Stomach (tissue), 9 donors: ENCODE results near the gene ALDH1A2. TPM values are rescaled to one million over a fixed set of nuclear protein-coding genes. Genes with fewer than 3 reads are reported as not detected.

Source experiments
- DNase-seq, 2 donors: peaks; one replicate each; pipeline versions ENCODE4 v3.0.0 to v3.0.0-alpha.2; 2013 to 2019
- H3K27ac ChIP-seq, 5 donors: fragments of 200-600 bp in 4 of 5; sonication (generic) in 4 of 5; one replicate each; pipeline ENCODE4 v1.5.1; 2013 to 2019; ENCODE audit warnings: mild to moderate bottlenecking in 1 of 5, moderate library complexity in 1 of 5
- H3K27me3 ChIP-seq, 3 donors: fragments of 200-600 bp; sonication (generic); one replicate each; pipeline ENCODE4 v1.5.1; 2017 to 2019; ENCODE audit warnings: mixed run types in 1 of 3
- H3K36me3 ChIP-seq, 4 donors: fragments of 200-600 bp; sonication (generic); 1 replicate in 3 of 4; 2 replicates in 1 of 4; pipeline ENCODE4 v1.5.1; 2016 to 2019
- H3K4me1 ChIP-seq, 4 donors: fragments of 200-600 bp; sonication (generic); one replicate each; pipeline ENCODE4 v1.5.1; 2016 to 2019
- H3K4me3 ChIP-seq, 4 donors: fragments of 200-600 bp; sonication (generic) in 3 of 4; one replicate each; pipeline ENCODE4 v1.5.1; 2016 to 2019; ENCODE audit warnings: mild to moderate bottlenecking in 1 of 4
- H3K9me3 ChIP-seq, 4 donors: fragments of 200-600 bp; sonication (generic); one replicate each; pipeline ENCODE4 v1.5.1; 2016 to 2019
- EP300 ChIP-seq: sonication (generic); formaldehyde crosslinking; IDR thresholded peaks from one replicate; pipeline ENCODE4 v1.6.1; 2017; ENCODE audit warnings: antibody characterized with exemption
- POLR2A ChIP-seq, 4 donors: fragments of 450-650 bp; IDR thresholded peaks; one replicate each; pipeline ENCODE4 v1.6.1; 2016; ENCODE audit warnings: antibody characterized with exemption in 4 of 4, control low read depth in 2 of 4, mild to moderate bottlenecking in 1 of 4, moderate library complexity in 1 of 4
- POLR2AphosphoS5 ChIP-seq, 3 donors: sonication (generic); formaldehyde crosslinking; IDR thresholded peaks; one replicate each; pipeline ENCODE4 v1.6.1; 2016; ENCODE audit warnings: antibody characterized with exemption in 3 of 3
- WGBS, 5 donors: extraction: QIAGEN DNeasy Blood & Tissue Kit in 3 of 5; methylation state at CpG; one replicate each; pipeline versions ENCODE4 v1.1.5 to v1.1.7; 2013 to 2018; 5-methylcytosine and 5-hydroxymethylcytosine counted together
- intact Hi-C: fragments of 100-400 bp; cut with DNase I; formaldehyde crosslinking; loops from one replicate; pipeline ENCODE4 v1.15.1; 2023; ENCODE audit warnings: low total_unique reads
- polyA plus RNA-seq, 3 donors: library from polyadenylated mRNA; stranded (reverse); fragments of 200-250 nt; gene quantifications; one replicate each; pipeline ENCODE4 v1.2.3, GENCODE V29; 2013
- total RNA-seq, 5 donors: library from RNA; depleted of rRNA; stranded (reverse); fragments of >200 nt; gene quantifications; one replicate each; pipeline versions ENCODE4 v1.1.0 to v1.2.3, GENCODE V29; 2014 to 2016
- TF ChIP-seq, protein P1 (sequence below), 7 experiments: fragments of 450-650 bp in 4 of 7; fragments of 200-600 bp in 3 of 7; sonication (generic) in 3 of 7; IDR thresholded peaks; one replicate each; pipeline ENCODE4 v1.5.1; 2016 to 2019; ENCODE audit warnings: antibody characterized with exemption in 7 of 7, control low read depth in 2 of 7, mild to moderate bottlenecking in 1 of 7
- donor health status: healthy with polysubstance abuse.
- donor health status: Bipolar disorder and iron deficiency.
- donor health status: healthy.

ALDH1A2 gene
- total and polyA plus RNA-seq, 8 donors = 0.15 to 4.4 (median 1.1) TPM; not detected in 2

DNA sequence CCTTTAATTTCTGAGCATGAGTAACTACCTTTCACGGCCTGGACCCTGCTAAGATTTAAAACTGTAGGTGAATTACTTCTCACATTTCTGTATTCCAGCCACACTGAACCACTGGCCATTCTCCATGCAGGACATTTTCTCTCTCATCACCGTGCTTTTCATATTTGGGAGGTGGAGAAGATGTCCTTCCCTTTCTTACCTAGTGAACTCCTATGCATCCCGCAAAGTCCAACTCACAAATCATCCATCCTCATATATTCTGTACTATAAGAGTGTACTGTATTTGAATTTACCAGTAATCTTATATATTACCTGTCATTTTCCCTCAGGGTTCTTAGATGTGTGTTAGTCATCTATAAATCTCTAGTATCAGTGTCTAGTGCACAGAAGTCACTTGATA lies 139.9 kb downstream of the ALDH1A2 start:
- no peak overlapping the region for H3K27ac ChIP-seq
- H3K27me3 ChIP-seq = no peaks in the 10 kb centered on the region
- H3K4me1 ChIP-seq = peaks cover 20 to 37% (median 29%) of the 10 kb centered on the region in 4 donors
- intact Hi-C loops = no loop called here
- TF ChIP-seq POLR2A (IDR thresholded peaks at IDR 0.05) (no peak), EP300 (no peak), POLR2AphosphoS5 (IDR thresholded peaks at IDR 0.05) (no peak)
- TF ChIP-seq, protein P1, sequence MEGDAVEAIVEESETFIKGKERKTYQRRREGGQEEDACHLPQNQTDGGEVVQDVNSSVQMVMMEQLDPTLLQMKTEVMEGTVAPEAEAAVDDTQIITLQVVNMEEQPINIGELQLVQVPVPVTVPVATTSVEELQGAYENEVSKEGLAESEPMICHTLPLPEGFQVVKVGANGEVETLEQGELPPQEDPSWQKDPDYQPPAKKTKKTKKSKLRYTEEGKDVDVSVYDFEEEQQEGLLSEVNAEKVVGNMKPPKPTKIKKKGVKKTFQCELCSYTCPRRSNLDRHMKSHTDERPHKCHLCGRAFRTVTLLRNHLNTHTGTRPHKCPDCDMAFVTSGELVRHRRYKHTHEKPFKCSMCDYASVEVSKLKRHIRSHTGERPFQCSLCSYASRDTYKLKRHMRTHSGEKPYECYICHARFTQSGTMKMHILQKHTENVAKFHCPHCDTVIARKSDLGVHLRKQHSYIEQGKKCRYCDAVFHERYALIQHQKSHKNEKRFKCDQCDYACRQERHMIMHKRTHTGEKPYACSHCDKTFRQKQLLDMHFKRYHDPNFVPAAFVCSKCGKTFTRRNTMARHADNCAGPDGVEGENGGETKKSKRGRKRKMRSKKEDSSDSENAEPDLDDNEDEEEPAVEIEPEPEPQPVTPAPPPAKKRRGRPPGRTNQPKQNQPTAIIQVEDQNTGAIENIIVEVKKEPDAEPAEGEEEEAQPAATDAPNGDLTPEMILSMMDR (IDR thresholded peaks at IDR 0.05) = no peak
- 90 to 95% (median 93%) methylated on average over 3 of the region's 3 CpGs for WGBS, 5 donors
- DNase-seq = no peak
- no peak overlapping the region for H3K4me3 ChIP-seq
- H3K36me3 ChIP-seq = no peaks in the 10 kb centered on the region
- H3K9me3 ChIP-seq = no peaks in the 10 kb centered on the region

DNA sequence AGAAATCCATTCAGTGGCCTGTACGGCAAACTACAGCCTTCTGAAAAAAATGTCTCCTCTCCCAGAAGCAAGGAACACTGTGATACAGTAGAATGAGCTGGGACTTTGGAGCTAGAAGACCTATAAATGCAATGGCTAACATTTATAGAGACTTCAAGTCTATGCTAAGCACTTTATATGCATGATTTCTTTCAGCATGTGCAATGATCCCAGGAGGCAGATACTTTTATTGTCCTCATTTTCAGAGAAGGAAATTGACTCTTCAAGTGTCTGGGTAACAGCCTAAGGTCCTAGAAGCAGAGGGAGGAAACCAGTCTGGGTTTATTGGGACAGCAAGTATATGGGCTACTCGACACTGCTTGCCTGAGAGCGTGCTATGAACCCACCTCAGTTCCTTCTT lies 140.9 kb downstream of the ALDH1A2 start:
- intact Hi-C loops = no loop called here
- WGBS, 5 donors = 75 to 91% (median 84%) methylated on average over 3 of the region's 3 CpGs
- no peaks in the 10 kb centered on the region for H3K36me3 ChIP-seq
- no peaks in the 10 kb centered on the region for H3K27me3 ChIP-seq
- TF ChIP-seq POLR2AphosphoS5 (IDR thresholded peaks at IDR 0.05) (no peak), EP300 (no peak)
- TF ChIP-seq, protein P1 (IDR thresholded peaks at IDR 0.05) = no peak
- H3K4me1 ChIP-seq = peaks cover 22 to 40% (median 29%) of the 10 kb centered on the region in 4 donors
- H3K9me3 ChIP-seq = no peaks in the 10 kb centered on the region
- no peak overlapping the region for H3K4me3 ChIP-seq
- H3K27ac ChIP-seq = peak overlapping the region in 3 of 5 donors; percentile 72 to 84 (median 76)
- DNase-seq = no peak

DNA sequence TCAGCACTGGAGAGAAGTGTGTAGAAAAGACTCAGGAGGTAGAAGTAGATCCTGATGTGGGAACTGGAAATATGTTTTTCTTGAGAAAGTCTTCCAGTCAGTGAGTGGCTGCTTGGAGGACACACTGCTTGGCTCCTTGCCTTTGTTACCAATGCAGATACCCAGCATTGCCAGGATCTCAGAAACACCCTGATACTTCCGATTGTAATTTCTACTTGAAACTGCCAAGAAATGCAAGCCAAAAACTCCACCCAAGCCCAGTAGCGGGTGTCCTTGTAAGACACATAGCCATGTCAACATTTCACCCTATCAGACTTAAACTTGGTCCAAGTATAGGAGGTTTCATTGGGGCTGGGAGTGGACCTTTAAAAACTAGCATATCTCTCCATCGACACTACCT lies 141.8 kb downstream of the ALDH1A2 start:
- no peak overlapping the region for H3K4me3 ChIP-seq
- H3K4me1 ChIP-seq = peaks cover 22 to 40% (median 29%) of the 10 kb centered on the region in 4 donors
- DNase-seq = peak; percentile 13 to 31
- WGBS, 5 donors = 10 to 42% (median 30%) methylated on average over 3 of the region's 3 CpGs
- intact Hi-C loops = no loop called here
- TF ChIP-seq POLR2AphosphoS5 (IDR thresholded peaks at IDR 0.05) (no peak), POLR2A (IDR thresholded peaks at IDR 0.05) (no peak), EP300 (no peak)
- TF ChIP-seq, protein P1 (IDR thresholded peaks at IDR 0.05) = no peak
- peak overlapping the region; percentile 20 to 84 (median 72) for H3K27ac ChIP-seq
- no peaks in the 10 kb centered on the region for H3K9me3 ChIP-seq
- no peaks in the 10 kb centered on the region for H3K27me3 ChIP-seq
- no peaks in the 10 kb centered on the region for H3K36me3 ChIP-seq

DNA sequence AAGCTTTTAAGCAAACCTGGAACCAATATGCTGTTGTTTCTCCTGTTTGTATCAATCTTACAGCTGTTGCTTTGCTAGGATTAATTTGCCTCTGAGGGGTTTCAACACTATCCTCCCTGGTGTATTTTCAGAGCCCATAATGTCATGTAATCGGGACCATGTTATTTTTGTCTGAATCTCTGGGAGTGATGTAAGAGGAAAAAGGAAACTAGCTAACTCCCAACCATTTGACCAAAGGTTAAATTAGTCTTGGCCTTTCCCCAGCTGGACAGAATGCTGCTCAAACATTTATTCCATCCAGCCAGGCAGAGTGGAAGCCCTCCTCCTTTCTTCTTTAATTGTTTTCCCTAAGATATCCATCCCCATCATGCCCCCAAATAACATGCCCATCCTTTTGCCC lies 142.2 kb downstream of the ALDH1A2 start:
- TF ChIP-seq POLR2A (IDR thresholded peaks at IDR 0.05) (no peak), EP300 (no peak), POLR2AphosphoS5 (IDR thresholded peaks at IDR 0.05) (peak in 1 of 3 donors; percentile 7)
- TF ChIP-seq, protein P1 (IDR thresholded peaks at IDR 0.05) = no peak
- peaks cover 22 to 40% (median 29%) of the 10 kb centered on the region in 4 donors for H3K4me1 ChIP-seq
- DNase-seq = peak; percentile 56 to 79
- no peak overlapping the region for H3K4me3 ChIP-seq
- H3K27me3 ChIP-seq = no peaks in the 10 kb centered on the region
- H3K36me3 ChIP-seq = no peaks in the 10 kb centered on the region
- H3K9me3 ChIP-seq = no peaks in the 10 kb centered on the region
- intact Hi-C loops = no loop called here
- WGBS, 5 donors = 2 to 22% (median 12%) methylated on average over 1 of the region's 1 CpG
- H3K27ac ChIP-seq = peak overlapping the region; percentile 20 to 84 (median 72)
